ENCODE measurements around the gene TRAPPC8. TPM values are rescaled to one million over a fixed set of nuclear protein-coding genes. Genes with fewer than 3 reads are reported as not detected.

The TRAPPC8 gene
- total and polyA plus RNA-seq, 7 donors, result 12.6 to 50.4 (median 33.8) TPM

- H3K27me3 ChIP-seq, result no peaks in the 10 kb centered on the region
- WGBS, 2 donors, result 75 to 79% methylated on average over 3 of the region's 3 CpGs
- H3K9me3 ChIP-seq, result peaks cover 9 to 11% (median 10%) of the 10 kb centered on the region in 4 donors
- H3K27ac ChIP-seq, result no peak overlapping the region
- intact Hi-C loops (cut with DNase I), result loop anchor here (5.0 to 10.0 kb wide), 2 partner anchors 234 to 421 kb away; no protein-coding TSS in a partner anchor
- no peak overlapping the region for H3K4me3 ChIP-seq
- no peak for DNase-seq
- TF ChIP-seq CTCF (IDR thresholded peaks at IDR 0.05) (no peak), EP300 (IDR thresholded peaks at IDR 0.05) (no peak), POLR2AphosphoS5 (IDR thresholded peaks at IDR 0.05) (no peak), POLR2A (IDR thresholded peaks at IDR 0.05) (no peak)
- no peaks in the 10 kb centered on the region for H3K4me1 ChIP-seq
- H3K36me3 ChIP-seq, result no peaks in the 10 kb centered on the region
Observed at GRCh38 chr18:31976242-31976641, 33.3 kb upstream of the TRAPPC8 start.

GRCh38 chr18:31973929-31974546, 31.1 kb upstream of the TRAPPC8 start:
- TF ChIP-seq POLR2AphosphoS5 (IDR thresholded peaks at IDR 0.05), result no peak
- TF ChIP-seq EP300 (IDR thresholded peaks at IDR 0.05), result no peak
- TF ChIP-seq CTCF (IDR thresholded peaks at IDR 0.05), result no peak
- no peak for TF ChIP-seq POLR2A (IDR thresholded peaks at IDR 0.05)
- 94 to 96% methylated on average over 4 of the region's 4 CpGs for WGBS, 2 donors
- intact Hi-C loops (cut with DNase I), result loop anchor here (10.0 kb wide), 1 partner anchor 419 kb away; no protein-coding TSS in a partner anchor
- Histone ChIP-seq H3K4me1 (no peaks in the 10 kb centered on the region), H3K27me3 (no peaks in the 10 kb centered on the region), H3K36me3 (no peaks in the 10 kb centered on the region), H3K27ac (no peak overlapping the region), H3K4me3 (no peak overlapping the region), H3K9me3 (peaks cover 9 to 11% (median 10%) of the 10 kb centered on the region in 4 donors)
- DNase-seq, result no peak

GRCh38 chr18:31970617-31971016, 27.7 kb upstream of the TRAPPC8 start:
- Histone ChIP-seq H3K4me3 (no peak overlapping the region), H3K9me3 (peaks cover 9 to 11% (median 10%) of the 10 kb centered on the region in 4 donors), H3K27me3 (no peaks in the 10 kb centered on the region), H3K4me1 (no peaks in the 10 kb centered on the region), H3K36me3 (no peaks in the 10 kb centered on the region), H3K27ac (no peak overlapping the region)
- intact Hi-C loops (cut with DNase I), result loop anchor here (10.0 kb wide), 1 partner anchor 416 kb away; no protein-coding TSS in a partner anchor
- DNase-seq, result no peak
- WGBS, 2 donors, result 71 to 77% methylated on average over 3 of the region's 3 CpGs
- TF ChIP-seq POLR2AphosphoS5 (IDR thresholded peaks at IDR 0.05), result no peak
- TF ChIP-seq EP300 (IDR thresholded peaks at IDR 0.05), result no peak
- TF ChIP-seq POLR2A (IDR thresholded peaks at IDR 0.05), result no peak
- no peak for TF ChIP-seq CTCF (IDR thresholded peaks at IDR 0.05)

GRCh38 chr18:31965316-31965970, 22.5 kb upstream of the TRAPPC8 start:
- no peak overlapping the region for H3K4me3 ChIP-seq
- H3K27ac ChIP-seq, result no peak overlapping the region
- H3K27me3 ChIP-seq, result no peaks in the 10 kb centered on the region
- intact Hi-C loops (cut with DNase I), result no loop called here
- WGBS, 2 donors, result 32 to 55% methylated on average over 5 of the region's 5 CpGs
- no peak for DNase-seq
- H3K36me3 ChIP-seq, result no peaks in the 10 kb centered on the region
- no peak for TF ChIP-seq CTCF (IDR thresholded peaks at IDR 0.05)
- TF ChIP-seq POLR2AphosphoS5 (IDR thresholded peaks at IDR 0.05), result no peak
- no peaks in the 10 kb centered on the region for H3K4me1 ChIP-seq
- H3K9me3 ChIP-seq, result no peaks in the 10 kb centered on the region
